ENCODE measurements around the gene ZNF70.

The ZNF70 gene

DNA sequence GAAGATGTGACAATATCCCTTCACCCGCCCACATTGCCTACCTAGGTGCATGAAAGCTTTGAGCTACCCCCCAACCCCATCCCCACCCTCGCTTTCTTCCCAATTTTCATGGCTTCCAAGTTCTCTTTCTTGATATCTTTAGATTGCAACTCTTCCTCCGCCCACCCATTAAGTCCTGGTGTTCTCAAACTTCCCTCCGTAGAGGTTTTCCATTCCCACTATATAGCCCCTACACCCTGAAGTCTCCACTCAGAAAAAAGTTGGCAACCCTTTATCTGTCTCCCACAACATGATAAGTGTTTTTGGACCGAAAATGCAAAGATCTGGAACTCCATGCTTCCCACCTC is 572 bp downstream of the ZNF70 start:
- Histone ChIP-seq H3K36me3 (peaks cover 0 to 3% (median under 1%) of the 10 kb centered on the region in 3 donors), H3K4me1 (peaks cover 0 to 29% (median 8%) of the 10 kb centered on the region in 4 donors), H3K27me3 (no peaks in the 10 kb centered on the region), H3K4me3 (peak overlapping the region; percentile 65 to 71), H3K27ac (peak overlapping the region; percentile 83 to 93), H3K9me3 (no peaks in the 10 kb centered on the region)
- TF ChIP-seq, protein P1, sequence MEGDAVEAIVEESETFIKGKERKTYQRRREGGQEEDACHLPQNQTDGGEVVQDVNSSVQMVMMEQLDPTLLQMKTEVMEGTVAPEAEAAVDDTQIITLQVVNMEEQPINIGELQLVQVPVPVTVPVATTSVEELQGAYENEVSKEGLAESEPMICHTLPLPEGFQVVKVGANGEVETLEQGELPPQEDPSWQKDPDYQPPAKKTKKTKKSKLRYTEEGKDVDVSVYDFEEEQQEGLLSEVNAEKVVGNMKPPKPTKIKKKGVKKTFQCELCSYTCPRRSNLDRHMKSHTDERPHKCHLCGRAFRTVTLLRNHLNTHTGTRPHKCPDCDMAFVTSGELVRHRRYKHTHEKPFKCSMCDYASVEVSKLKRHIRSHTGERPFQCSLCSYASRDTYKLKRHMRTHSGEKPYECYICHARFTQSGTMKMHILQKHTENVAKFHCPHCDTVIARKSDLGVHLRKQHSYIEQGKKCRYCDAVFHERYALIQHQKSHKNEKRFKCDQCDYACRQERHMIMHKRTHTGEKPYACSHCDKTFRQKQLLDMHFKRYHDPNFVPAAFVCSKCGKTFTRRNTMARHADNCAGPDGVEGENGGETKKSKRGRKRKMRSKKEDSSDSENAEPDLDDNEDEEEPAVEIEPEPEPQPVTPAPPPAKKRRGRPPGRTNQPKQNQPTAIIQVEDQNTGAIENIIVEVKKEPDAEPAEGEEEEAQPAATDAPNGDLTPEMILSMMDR (IDR thresholded peaks at IDR 0.05) = no peak
- no peak for DNase-seq
- intact Hi-C loops (cut with DNase I; ENCODE audit: low total_unique reads) = loop anchor here (10.0 kb wide), 1 partner anchor 226 kb away; no protein-coding TSS in a partner anchor

DNA sequence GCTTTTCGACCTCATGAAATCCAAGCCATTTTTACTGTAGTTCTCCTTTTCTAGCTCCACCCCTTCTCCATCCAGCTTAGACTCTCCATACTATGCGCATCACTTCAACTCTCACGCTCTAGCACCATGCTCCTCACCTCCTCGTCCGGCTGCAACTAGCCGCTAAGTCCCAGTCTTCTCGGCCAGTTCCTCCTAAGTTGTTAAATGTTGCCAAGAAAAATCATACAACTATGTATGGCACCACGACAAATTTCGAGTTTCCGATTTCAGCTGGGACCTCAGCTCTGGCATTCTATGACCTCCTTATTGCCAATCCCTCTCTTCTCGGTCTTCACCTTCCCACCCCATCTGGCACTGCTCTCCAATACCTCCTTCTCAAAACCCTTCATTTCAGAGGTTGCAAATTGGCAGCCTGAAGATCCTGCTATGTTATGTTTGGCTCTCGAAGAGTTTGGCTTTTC is 1.0 kb downstream of the ZNF70 start:
- Histone ChIP-seq H3K4me3 (peak overlapping the region; percentile 65 to 71), H3K4me1 (peaks cover 0 to 29% (median 8%) of the 10 kb centered on the region in 4 donors), H3K27ac (peak overlapping the region; percentile 83 to 93), H3K27me3 (no peaks in the 10 kb centered on the region), H3K9me3 (no peaks in the 10 kb centered on the region), H3K36me3 (peaks cover 5 to 8% (median 5%) of the 10 kb centered on the region in 3 donors)
- TF ChIP-seq, protein P1 (IDR thresholded peaks at IDR 0.05) = no peak
- intact Hi-C loops (cut with DNase I; ENCODE audit: low total_unique reads) = loop anchor here (10.0 kb wide), 1 partner anchor 225 kb away; no protein-coding TSS in a partner anchor
- no peak for DNase-seq

DNA sequence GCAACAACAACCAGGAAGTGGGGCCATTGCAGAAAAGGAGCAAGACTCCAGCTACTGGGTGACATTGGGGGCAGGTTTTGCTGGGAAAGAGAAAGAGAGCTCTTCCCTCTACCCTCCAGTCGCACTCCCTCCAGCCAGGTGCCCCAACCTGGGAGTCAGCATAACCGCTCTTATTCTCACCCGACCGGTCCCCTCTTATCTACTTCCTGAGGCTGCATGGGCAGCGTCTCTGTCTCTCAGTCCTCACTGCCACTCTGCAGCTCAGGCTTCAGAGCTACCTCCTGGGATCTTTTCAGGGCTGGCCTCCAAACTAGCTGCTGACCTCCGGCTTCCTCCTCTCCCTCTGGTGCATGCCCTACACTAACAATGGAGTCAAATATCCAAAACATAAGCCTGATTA is 5.1 kb downstream of the ZNF70 start:
- no peaks in the 10 kb centered on the region for H3K27me3 ChIP-seq
- no peaks in the 10 kb centered on the region for H3K9me3 ChIP-seq
- DNase-seq = no peak
- H3K27ac ChIP-seq = no peak overlapping the region
- intact Hi-C loops (cut with DNase I; ENCODE audit: low total_unique reads) = no loop called here
- TF ChIP-seq, protein P1 (IDR thresholded peaks at IDR 0.05) = no peak
- H3K4me1 ChIP-seq = peaks cover 0 to 27% (median 12%) of the 10 kb centered on the region in 4 donors
- peaks cover 27 to 48% (median 43%) of the 10 kb centered on the region in 3 donors for H3K36me3 ChIP-seq
- no peak overlapping the region for H3K4me3 ChIP-seq

DNA sequence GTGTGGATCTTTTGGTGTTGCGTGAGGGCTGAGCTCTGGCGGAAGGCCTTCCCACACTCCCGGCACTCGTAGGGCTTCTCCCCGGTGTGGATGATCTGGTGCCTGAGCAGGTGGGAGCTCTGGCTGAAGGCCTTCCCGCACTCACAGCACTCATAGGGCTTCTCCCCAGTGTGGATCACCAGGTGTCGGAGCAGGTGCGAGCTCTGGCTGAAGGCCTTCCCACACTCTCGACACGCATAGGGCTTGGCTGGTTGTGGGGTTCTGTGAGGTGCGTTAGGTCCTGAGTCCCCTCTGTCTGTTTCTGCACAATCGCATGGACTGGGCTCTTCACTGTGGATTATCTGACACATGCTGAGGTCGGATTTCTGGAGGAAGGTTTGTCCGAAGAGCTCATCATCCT is 6.4 kb downstream of the ZNF70 start:
- Histone ChIP-seq H3K27me3 (no peaks in the 10 kb centered on the region), H3K9me3 (no peaks in the 10 kb centered on the region), H3K27ac (no peak overlapping the region), H3K4me1 (peaks cover 0 to 15% (median 6%) of the 10 kb centered on the region in 4 donors), H3K36me3 (peaks cover 27 to 49% (median 44%) of the 10 kb centered on the region in 3 donors), H3K4me3 (no peak overlapping the region)
- DNase-seq = no peak
- TF ChIP-seq, protein P1 (IDR thresholded peaks at IDR 0.05) = no peak
- intact Hi-C loops (cut with DNase I; ENCODE audit: low total_unique reads) = no loop called here

DNA sequence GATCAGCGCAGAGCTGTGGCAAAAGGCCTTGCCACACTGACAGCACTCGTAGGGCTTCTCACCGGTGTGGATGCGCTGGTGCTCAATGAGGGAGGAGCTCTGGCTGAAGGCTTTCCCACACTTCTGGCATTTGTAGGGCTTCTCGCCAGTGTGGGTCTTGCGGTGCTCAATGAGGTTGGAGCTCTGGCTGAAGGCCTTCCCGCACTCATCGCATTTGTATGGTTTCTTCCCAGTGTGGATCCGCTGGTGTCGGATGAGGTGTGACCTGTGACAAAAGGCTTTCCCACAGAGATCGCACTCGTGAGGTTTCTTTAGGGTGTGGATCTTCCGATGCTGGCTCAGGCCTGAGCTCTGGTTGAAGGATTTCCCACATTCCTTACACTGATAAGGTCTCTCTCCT is 6.9 kb downstream of the ZNF70 start:
- TF ChIP-seq, protein P1 (IDR thresholded peaks at IDR 0.05) = no peak
- no peak for DNase-seq
- intact Hi-C loops (cut with DNase I; ENCODE audit: low total_unique reads) = no loop called here
- Histone ChIP-seq H3K4me1 (peaks cover 0 to 14% (median 5%) of the 10 kb centered on the region in 4 donors), H3K27ac (no peak overlapping the region), H3K36me3 (peaks cover 27 to 49% (median 44%) of the 10 kb centered on the region in 3 donors), H3K4me3 (no peak overlapping the region), H3K27me3 (no peaks in the 10 kb centered on the region), H3K9me3 (no peaks in the 10 kb centered on the region)
